ENCODE data around the gene ROR2.

DNA sequence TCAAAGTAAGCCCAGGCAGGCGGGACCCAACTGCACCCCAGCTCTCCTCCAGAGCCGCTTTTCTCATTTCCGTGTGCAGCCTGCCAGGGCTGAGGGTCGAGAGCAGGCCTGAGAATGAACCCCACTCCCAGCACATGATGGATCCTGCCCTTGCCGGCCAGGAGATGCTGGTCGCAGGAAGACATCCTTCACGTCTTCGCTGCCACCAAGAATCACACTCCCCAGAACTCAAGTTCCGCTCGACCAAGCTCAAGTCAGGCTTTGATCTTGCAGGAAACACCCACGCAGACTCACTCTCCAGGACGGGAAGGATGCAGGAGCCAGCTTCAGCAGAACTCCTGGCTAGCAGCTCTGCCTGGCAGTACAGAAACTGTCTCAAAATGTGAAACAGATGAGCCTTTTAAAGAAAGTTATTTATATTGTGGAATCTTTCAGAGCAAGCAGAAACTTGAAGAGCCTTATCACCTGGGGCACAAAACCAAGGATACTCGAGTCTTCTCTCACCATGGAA lies 102.4 kb downstream of the ROR2 start:
- TF ChIP-seq, protein P1, sequence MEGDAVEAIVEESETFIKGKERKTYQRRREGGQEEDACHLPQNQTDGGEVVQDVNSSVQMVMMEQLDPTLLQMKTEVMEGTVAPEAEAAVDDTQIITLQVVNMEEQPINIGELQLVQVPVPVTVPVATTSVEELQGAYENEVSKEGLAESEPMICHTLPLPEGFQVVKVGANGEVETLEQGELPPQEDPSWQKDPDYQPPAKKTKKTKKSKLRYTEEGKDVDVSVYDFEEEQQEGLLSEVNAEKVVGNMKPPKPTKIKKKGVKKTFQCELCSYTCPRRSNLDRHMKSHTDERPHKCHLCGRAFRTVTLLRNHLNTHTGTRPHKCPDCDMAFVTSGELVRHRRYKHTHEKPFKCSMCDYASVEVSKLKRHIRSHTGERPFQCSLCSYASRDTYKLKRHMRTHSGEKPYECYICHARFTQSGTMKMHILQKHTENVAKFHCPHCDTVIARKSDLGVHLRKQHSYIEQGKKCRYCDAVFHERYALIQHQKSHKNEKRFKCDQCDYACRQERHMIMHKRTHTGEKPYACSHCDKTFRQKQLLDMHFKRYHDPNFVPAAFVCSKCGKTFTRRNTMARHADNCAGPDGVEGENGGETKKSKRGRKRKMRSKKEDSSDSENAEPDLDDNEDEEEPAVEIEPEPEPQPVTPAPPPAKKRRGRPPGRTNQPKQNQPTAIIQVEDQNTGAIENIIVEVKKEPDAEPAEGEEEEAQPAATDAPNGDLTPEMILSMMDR (IDR thresholded peaks at IDR 0.05) = no peak
- TF ChIP-seq POLR2A (IDR thresholded peaks at IDR 0.05) = no peak
- no peak for TF ChIP-seq POLR2AphosphoS5 (IDR thresholded peaks at IDR 0.05)
